Endothelial cell of umbilical vein (primary cell): ENCODE data around the gene UPP1. TPM values are rescaled to one million over a fixed set of nuclear protein-coding genes. Genes with fewer than 3 reads are reported as not detected.
"Not testable (repeated sequence)": the region's sequence is repeated elsewhere in the genome, so short reads cannot be mapped to it uniquely, and the experiment has no call there.

Experiments
- BruUV-seq: library from RNA; stranded (reverse); fragments of 400-500 nt; replicated peaks from 2 replicates; lab custom pipeline; 2021; lab: Mats Ljungman, UMichigan
- CTCF ChIA-PET: fragments of 300-600, 350-600 bp; sonication (Branson Sonifier 250); formaldehyde crosslinking; loops from one replicate; lab custom pipeline; 2021; ENCODE audit warnings: antibody characterized with exemption, inconsistent platforms; lab: Charles Lee
- POLR2A ChIA-PET: fragments of 300-600, 350-600 bp; sonication (Branson Sonifier 250); formaldehyde crosslinking; loops from one replicate; lab custom pipeline; 2021; ENCODE audit warnings: antibody characterized with exemption, inconsistent platforms; lab: Charles Lee
- DNase-seq: peaks from one replicate; pipeline ENCODE4 v3.0.0-alpha.2; 2011; ENCODE audit warnings: low read depth, low spot score
- FAIRE-seq: peaks from 2 replicates; lab custom pipeline; 2011; peaks lifted over from hg19 to GRCh38; lab: Jason Lieb, UNC
- H2AFZ ChIP-seq: 2 replicates; pipeline ENCODE4 v1.6.0; 2012; ENCODE audit warnings: low read depth, low read length, control low read depth, inconsistent platforms
- H3K27ac ChIP-seq: 2 replicates; pipeline ENCODE4 v1.5.1; 2011; ENCODE audit warnings: low read depth, mild to moderate bottlenecking, control low read depth, low read length, moderate library complexity; ENCODE audit not compliant: insufficient read depth
- H3K27me3 ChIP-seq, 2 experiments: 2 replicates each; pipeline versions ENCODE4 v1.6.0 to v1.6.1; 2011; ENCODE audit warnings: low read length in 2 of 2, mixed read lengths in 1 of 2; ENCODE audit not compliant: control insufficient read depth in 2 of 2, insufficient read depth in 2 of 2
- H3K36me3 ChIP-seq, 2 experiments: 2 replicates in 1 of 2; 3 replicates in 1 of 2; pipeline ENCODE4 v1.5.1; 2011; ENCODE audit warnings: low read length in 2 of 2, mild to moderate bottlenecking in 1 of 2, moderate library complexity in 1 of 2; ENCODE audit not compliant: control insufficient read depth in 2 of 2, insufficient read depth in 2 of 2; ENCODE audit errors: extremely low read depth in 1 of 2
- H3K4me1 ChIP-seq: 3 replicates; pipeline ENCODE4 v1.5.1; 2011; ENCODE audit warnings: mild to moderate bottlenecking, low read length; ENCODE audit not compliant: control insufficient read depth, insufficient read depth; ENCODE audit errors: extremely low read depth
- H3K4me2 ChIP-seq: 2 replicates; pipeline ENCODE4 v1.6.1; 2011; ENCODE audit warnings: low read length, control low read depth, mixed read lengths; ENCODE audit not compliant: insufficient read depth
- H3K4me3 ChIP-seq, 3 experiments: fragments of 200-600 bp in 1 of 3; sonication (generic), shearing (Covaris generic) in 1 of 3; replicated peaks in 1 of 3; 2 replicates each; pipeline ENCODE4 v1.5.1; 2011 to 2016; ENCODE audit warnings: control low read depth in 3 of 3, low read length in 3 of 3, mild to moderate bottlenecking in 2 of 3, inconsistent platforms in 1 of 3, low read depth in 1 of 3, moderate library complexity in 1 of 3; ENCODE audit not compliant: insufficient read depth in 1 of 3
- H3K79me2 ChIP-seq: 2 replicates; pipeline ENCODE4 v1.6.0; 2012; ENCODE audit warnings: low read length, inconsistent platforms; ENCODE audit not compliant: control insufficient read depth, insufficient read depth
- H3K9ac ChIP-seq: replicated peaks from 2 replicates; pipeline ENCODE3; 2011; ENCODE audit warnings: low read length, control low read depth; ENCODE audit not compliant: insufficient read depth; ENCODE audit errors: extremely low read depth
- H3K9me1 ChIP-seq: replicated peaks from 3 replicates; pipeline ENCODE4 v1.6.0; 2011; ENCODE audit warnings: mild to moderate bottlenecking, low read length; ENCODE audit not compliant: control insufficient read depth, insufficient read depth; ENCODE audit errors: extremely low read depth
- H3K9me3 ChIP-seq: replicated peaks from 2 replicates; pipeline ENCODE4 v1.5.1; 2012; ENCODE audit warnings: low read length, inconsistent platforms; ENCODE audit not compliant: control insufficient read depth, insufficient read depth
- H4K20me1 ChIP-seq: replicated peaks from 2 replicates; pipeline ENCODE3; 2011; ENCODE audit warnings: mild to moderate bottlenecking, low read length; ENCODE audit not compliant: control insufficient read depth, insufficient read depth; ENCODE audit errors: extremely low read depth
- GATA2 ChIP-seq: IDR thresholded peaks from 2 replicates; pipeline ENCODE4 v1.7.0; 2011; ENCODE audit warnings: low read depth, mild to moderate bottlenecking, moderate library complexity, mixed read lengths, low read length; ENCODE audit not compliant: insufficient read length, insufficient read depth
- MYC ChIP-seq: IDR thresholded peaks from one replicate; pipeline ENCODE4 v1.6.1; 2011; ENCODE audit warnings: mild to moderate bottlenecking, low read depth, low read length
- POLR2A ChIP-seq: IDR thresholded peaks from 2 replicates; pipeline ENCODE4 v1.6.1; 2012; ENCODE audit warnings: low read depth, mild to moderate bottlenecking, control low read depth, low read length
- POLR2AphosphoS5 ChIP-seq: IDR thresholded peaks from 2 replicates; pipeline ENCODE4 v1.6.1; 2012; ENCODE audit warnings: low read depth, mild to moderate bottlenecking, control low read depth, low read length, moderate library complexity; ENCODE audit not compliant: insufficient read depth
- dilution Hi-C: fragments of 300-500 bp; cut with MboI; formaldehyde crosslinking; loops from one replicate; pipeline ENCODE4 v1.15.0; 2019; ENCODE audit warnings: low sequenced_read_pairs; ENCODE audit not compliant: extremely low pct_ligation_motif_present
- intact Hi-C: fragments of 100-400 bp; cut with micrococcal nuclease; formaldehyde crosslinking; loops from one replicate; pipeline ENCODE4 v1.10.0; 2022
- polyA plus RNA-seq, 4 experiments: library from polyadenylated mRNA; depleted of rRNA in 3 of 4; stranded (reverse) in 3 of 4; unstranded in 1 of 4; fragments of >200 nt; gene quantifications; 2 replicates each; pipeline versions ENCODE4 v1.2.1 to v1.2.3, GENCODE V29; 2011 to 2012; ENCODE audit warnings: missing spikeins in 1 of 4
- total RNA-seq: library from RNA; stranded (reverse); gene quantifications from 2 replicates; pipeline ENCODE4 v1.2.3, GENCODE V29; 2021
- TF ChIP-seq, protein P1 (sequence below): IDR thresholded peaks from 2 replicates; pipeline ENCODE4 v1.6.1; 2011; ENCODE audit not compliant: insufficient read depth, insufficient read length
- TF ChIP-seq, protein P2 (sequence below), 2 donors: IDR thresholded peaks; 1 replicate in 1 of 2; 2 replicates in 1 of 2; pipeline ENCODE4 v1.5.1; 2011; ENCODE audit warnings: low read length in 2 of 2, mild to moderate bottlenecking in 2 of 2, moderate library complexity in 2 of 2, control low read depth in 1 of 2, inconsistent platforms in 1 of 2, low read depth in 1 of 2; ENCODE audit not compliant: insufficient read depth in 1 of 2; ENCODE audit errors: extremely low read depth in 1 of 2

The UPP1 gene
- total and polyA plus RNA-seq, 2 donors (not counting 3 experiments of a cell fraction or from before 2014, with no cell fraction given): 60.7 to 66.0 TPM

DNA sequence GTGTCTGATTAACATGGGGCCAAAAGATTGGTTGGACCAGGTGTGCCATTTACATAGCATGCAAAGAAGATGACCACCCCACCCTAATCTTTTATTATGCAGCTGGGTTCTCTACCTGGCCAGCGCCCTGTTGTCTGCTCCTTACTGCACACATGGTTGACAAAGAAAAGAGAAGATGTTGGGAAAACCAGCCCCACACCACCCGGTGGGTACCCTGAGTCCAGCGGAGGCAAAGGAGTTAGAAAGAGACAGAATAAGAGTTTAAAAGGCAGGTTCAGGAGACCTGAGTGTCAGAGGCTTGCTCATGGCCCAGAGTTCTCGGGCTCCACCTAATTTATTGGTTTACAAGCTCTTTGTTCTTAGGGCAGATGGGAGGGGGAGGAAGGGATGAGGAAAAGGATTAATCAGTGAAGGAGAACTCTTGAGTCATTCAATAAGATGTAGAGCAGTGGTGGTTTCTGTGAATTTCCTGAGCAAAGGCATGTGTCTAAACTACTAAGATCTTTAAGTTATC lies 58.1 kb downstream of the UPP1 start:
- dilution Hi-C loops: no loop called here
- H3K36me3 ChIP-seq: no peaks in the 10 kb centered on the region
- H3K79me2 ChIP-seq: no peaks in the 10 kb centered on the region
- no peak for FAIRE-seq
- H3K9me3 ChIP-seq: no peaks in the 10 kb centered on the region
- TF ChIP-seq, protein P1, sequence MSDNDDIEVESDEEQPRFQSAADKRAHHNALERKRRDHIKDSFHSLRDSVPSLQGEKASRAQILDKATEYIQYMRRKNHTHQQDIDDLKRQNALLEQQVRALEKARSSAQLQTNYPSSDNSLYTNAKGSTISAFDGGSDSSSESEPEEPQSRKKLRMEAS: no peak
- TF ChIP-seq, protein P2, sequence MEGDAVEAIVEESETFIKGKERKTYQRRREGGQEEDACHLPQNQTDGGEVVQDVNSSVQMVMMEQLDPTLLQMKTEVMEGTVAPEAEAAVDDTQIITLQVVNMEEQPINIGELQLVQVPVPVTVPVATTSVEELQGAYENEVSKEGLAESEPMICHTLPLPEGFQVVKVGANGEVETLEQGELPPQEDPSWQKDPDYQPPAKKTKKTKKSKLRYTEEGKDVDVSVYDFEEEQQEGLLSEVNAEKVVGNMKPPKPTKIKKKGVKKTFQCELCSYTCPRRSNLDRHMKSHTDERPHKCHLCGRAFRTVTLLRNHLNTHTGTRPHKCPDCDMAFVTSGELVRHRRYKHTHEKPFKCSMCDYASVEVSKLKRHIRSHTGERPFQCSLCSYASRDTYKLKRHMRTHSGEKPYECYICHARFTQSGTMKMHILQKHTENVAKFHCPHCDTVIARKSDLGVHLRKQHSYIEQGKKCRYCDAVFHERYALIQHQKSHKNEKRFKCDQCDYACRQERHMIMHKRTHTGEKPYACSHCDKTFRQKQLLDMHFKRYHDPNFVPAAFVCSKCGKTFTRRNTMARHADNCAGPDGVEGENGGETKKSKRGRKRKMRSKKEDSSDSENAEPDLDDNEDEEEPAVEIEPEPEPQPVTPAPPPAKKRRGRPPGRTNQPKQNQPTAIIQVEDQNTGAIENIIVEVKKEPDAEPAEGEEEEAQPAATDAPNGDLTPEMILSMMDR (IDR thresholded peaks at IDR 0.05; ENCODE audit: extremely low read depth in 1 of 2, insufficient read depth in 1 of 2, low read depth in 1 of 2, low read length in 2 of 2): no peak
- no peak for TF ChIP-seq GATA2
- TF ChIP-seq POLR2AphosphoS5: no peak
- TF ChIP-seq POLR2A: no peak
- no peak for TF ChIP-seq MYC
- H3K4me3 ChIP-seq: no peak overlapping the region
- no peaks in the 10 kb centered on the region for H3K9me1 ChIP-seq
- BruUV-seq: no TSS peak
- no peaks in the 10 kb centered on the region for H4K20me1 ChIP-seq
- H3K4me1 ChIP-seq: no peaks in the 10 kb centered on the region
- ChIA-PET POLR2A (no interaction called here), CTCF (no interaction called here)
- H2AFZ ChIP-seq: no peak overlapping the region
- no peak for DNase-seq
- no peak overlapping the region for H3K4me2 ChIP-seq
- intact Hi-C loops: no loop called here
- H3K9ac ChIP-seq: no peak overlapping the region
- no peak overlapping the region for H3K27ac ChIP-seq
- peaks cover 8% of the 10 kb centered on the region in 2 experiments for H3K27me3 ChIP-seq

GRCh38 chr7:48147690-48148089 lies 58.6 kb downstream of the UPP1 start:
- H3K27ac ChIP-seq, H3K27me3 ChIP-seq, H3K9ac ChIP-seq, intact Hi-C loops, H3K4me1 ChIP-seq, H3K79me2 ChIP-seq, H3K4me3 ChIP-seq, dilution Hi-C loops, H3K9me3 ChIP-seq, DNase-seq, H3K9me1 ChIP-seq, BruUV-seq, H3K36me3 ChIP-seq, FAIRE-seq, H4K20me1 ChIP-seq, H3K4me2 ChIP-seq, POLR2A ChIA-PET, H2AFZ ChIP-seq: not testable (repeated sequence)
- CTCF ChIA-PET: interaction anchor here (1.1 kb wide), 1 partner anchor 37 kb away, joined by 3 read pairs; no protein-coding TSS in a partner anchor
